GM13976 (cell line): ENCODE results near the gene DDX49.
"Not testable (repeated sequence)": the region's sequence is repeated elsewhere in the genome, so short reads cannot be mapped to it uniquely, and the experiment has no call there.

Experiments used
- DNase-seq: peaks from one replicate; pipeline ENCODE4 v3.0.0; 2012; ENCODE audit warnings: low spot score
- in situ Hi-C: fragments of 300-500 bp; cut with MboI; formaldehyde crosslinking; loops from one replicate; pipeline ENCODE4 v1.12.0; 2022; ENCODE audit warnings: low sequenced_read_pairs, mixed read lengths, inconsistent platforms; ENCODE audit not compliant: unreplicated experiment
- TF ChIP-seq, protein P1 (sequence below): IDR thresholded peaks from 2 replicates; pipeline ENCODE4 v1.5.1; 2012; ENCODE audit warnings: borderline replicate concordance, mild to moderate bottlenecking; ENCODE audit not compliant: insufficient read depth; ENCODE audit errors: extremely low read depth, missing control alignments, control extremely low read depth

Gene DDX49

DNA sequence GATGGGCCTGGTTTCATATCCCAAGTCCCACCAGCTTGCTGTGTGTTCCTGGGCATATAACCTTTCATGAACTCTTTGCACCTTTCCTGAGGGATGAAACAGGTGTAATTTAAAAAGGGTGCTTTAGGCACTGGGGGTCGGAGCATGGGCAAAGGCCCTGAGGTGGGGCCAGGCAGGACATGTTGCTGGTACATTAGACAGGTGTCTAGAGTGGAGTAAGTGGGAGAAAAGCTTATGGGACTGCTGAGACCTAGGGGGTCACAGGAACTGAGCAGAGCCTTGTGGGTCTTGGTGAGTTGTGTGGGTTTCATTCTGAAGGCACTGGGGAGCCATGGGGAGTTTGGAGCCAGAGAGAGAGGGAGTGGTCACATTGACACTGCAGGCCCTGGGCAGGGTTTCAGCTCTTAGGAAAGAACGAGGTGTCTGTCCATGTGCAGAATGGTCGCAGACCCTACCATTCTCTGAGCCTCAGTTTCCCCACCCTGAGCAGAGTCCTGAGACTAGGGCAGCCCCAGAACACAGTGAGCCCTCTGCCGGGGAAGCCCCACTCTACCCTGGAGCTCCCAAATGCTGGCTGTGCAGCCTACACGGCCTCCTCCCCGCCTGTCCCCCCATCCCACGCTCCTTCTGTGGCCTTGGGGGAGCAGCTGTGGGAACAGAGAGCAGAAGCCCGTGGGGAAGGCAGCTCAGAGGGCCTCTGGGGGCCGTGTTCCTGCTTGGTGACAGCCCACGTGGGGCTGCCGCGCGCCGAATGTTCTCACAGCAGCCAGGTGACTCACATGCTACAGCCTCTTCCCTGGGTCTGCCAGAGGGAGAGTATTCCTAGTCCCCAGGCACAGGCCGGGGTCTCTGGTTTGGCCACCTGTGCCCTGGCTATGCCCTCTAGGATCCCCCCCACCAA is 28.8 kb downstream of the DDX49 start:
- TF ChIP-seq, protein P1, sequence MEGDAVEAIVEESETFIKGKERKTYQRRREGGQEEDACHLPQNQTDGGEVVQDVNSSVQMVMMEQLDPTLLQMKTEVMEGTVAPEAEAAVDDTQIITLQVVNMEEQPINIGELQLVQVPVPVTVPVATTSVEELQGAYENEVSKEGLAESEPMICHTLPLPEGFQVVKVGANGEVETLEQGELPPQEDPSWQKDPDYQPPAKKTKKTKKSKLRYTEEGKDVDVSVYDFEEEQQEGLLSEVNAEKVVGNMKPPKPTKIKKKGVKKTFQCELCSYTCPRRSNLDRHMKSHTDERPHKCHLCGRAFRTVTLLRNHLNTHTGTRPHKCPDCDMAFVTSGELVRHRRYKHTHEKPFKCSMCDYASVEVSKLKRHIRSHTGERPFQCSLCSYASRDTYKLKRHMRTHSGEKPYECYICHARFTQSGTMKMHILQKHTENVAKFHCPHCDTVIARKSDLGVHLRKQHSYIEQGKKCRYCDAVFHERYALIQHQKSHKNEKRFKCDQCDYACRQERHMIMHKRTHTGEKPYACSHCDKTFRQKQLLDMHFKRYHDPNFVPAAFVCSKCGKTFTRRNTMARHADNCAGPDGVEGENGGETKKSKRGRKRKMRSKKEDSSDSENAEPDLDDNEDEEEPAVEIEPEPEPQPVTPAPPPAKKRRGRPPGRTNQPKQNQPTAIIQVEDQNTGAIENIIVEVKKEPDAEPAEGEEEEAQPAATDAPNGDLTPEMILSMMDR = no peak
- no peak for DNase-seq
- in situ Hi-C loops = no loop called here

GRCh38 chr19:18948976-18949356 is 29.5 kb downstream of the DDX49 start:
- TF ChIP-seq, protein P1 = no peak
- no peak for DNase-seq
- in situ Hi-C loops = no loop called here

DNA sequence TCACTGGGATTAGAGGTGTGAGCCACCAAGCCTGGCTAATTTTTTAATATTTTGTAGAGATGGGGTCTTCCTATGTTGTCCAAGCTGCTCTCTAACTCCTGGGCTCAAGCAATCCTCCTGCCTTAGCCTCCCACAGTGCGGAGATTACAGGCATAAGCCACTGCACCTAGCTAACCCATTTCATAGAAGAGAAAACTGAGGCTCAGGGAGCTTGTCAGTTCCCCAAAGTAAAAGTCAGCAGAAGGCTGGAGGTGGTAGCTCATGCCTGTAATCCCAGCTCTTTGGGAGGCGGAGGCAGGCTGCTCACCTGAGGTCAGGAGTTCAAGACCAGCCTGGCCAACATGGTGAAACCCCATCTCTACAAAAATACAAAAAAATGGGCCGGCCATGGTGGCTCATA is 30.3 kb downstream of the DDX49 start:
- in situ Hi-C loops = no loop called here
- no peak for DNase-seq
- TF ChIP-seq, protein P1 = no peak

GRCh38 chr19:18951721-18952281 is 32.3 kb downstream of the DDX49 start:
- in situ Hi-C loops = no loop called here
- TF ChIP-seq, protein P1 = no peak
- peak; percentile 7 for DNase-seq

DNA sequence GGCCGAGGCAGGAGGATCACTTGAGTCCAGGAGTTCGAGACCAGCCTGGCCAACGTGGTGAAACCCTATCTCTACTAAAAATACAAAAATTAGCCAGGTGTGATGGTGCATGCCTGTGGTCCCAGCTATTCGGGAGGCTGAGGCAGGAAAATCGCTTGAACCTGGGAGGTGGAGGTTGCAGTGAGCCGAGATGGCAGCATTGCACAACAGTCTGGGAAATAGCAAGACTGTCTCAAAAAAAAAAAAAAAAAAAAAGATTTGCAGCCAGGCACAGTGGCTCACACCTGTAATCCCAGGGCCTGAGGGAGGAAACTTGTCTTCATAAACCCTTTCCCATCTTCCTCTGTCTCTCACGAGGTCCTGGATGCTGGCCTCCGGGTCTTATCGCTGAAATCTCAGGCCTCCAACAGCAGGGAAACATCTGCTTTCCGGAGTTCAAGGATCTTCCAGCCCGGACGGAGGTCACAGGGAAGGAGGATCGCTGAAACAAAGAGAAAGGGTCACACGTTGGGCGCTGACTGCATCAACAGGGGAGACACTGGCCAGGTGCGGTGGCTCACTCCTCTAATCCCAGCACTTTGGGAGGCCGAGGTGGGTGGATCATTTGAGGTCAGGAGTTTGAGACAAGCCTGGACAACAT is 33.0 kb downstream of the DDX49 start:
- DNase-seq, in situ Hi-C loops: not testable (repeated sequence)

DNA sequence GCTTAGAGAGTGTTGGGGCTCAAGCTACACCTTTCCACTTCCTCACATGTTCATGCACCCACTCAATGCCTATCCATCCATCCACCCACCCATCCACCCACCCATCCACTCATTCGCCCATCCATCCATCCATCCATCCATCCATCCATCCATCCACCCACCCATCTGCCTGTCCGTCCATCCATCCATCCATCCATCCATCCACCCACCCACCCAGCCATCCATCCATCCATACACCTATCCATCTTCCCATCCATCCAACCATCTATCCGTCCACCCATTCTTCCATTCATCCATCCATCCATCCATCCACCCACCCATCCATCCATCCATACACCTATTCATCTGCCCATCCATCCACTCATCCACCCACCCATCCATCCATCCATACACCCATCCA is 34.6 kb downstream of the DDX49 start:
- in situ Hi-C loops = no loop called here
- DNase-seq = no peak
- TF ChIP-seq, protein P1 = no peak

DNA sequence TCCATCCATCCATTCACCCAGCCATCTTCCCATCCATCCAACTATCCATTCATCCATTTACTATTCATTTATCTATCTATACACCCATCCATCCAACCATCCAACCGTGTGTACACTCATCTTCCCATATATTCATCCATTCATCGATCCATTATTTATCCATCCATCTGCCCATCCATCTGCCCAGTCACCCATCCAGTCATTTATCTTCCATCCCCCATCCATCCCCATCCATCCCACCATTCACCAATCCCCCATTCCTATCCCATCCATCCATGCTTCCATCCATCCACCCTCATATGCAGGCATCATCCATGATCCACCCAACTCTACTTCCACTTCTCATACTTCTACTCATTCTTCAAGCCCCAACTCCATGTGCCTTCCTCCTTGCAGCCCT is 35.5 kb downstream of the DDX49 start:
- in situ Hi-C loops = no loop called here
- DNase-seq = no peak
- TF ChIP-seq, protein P1 = no peak
